Calu3 (cell line): Measurements from ENCODE around the gene SIX4. TPM values are rescaled to one million over a fixed set of nuclear protein-coding genes. Genes with fewer than 3 reads are reported as not detected.

Experiments
- BruUV-seq: library from RNA; stranded (reverse); fragments of 400-500 nt; replicated peaks from 2 replicates; lab custom pipeline; 2021; lab: Mats Ljungman, UMichigan
- CTCF ChIA-PET: fragments of 300-600 bp; sonication (Branson Sonifier 250); formaldehyde crosslinking; loops from one replicate; lab custom pipeline; 2022; ENCODE audit warnings: antibody characterized with exemption; lab: Charles Lee
- DNase-seq: peaks from one replicate; pipeline ENCODE4 v3.0.0; 2022
- H3K27ac Mint-ChIP-seq: one replicate; pipeline ENCODE4 v1.8.0; 2022; ENCODE audit warnings: mixed read lengths; ENCODE audit not compliant: unreplicated experiment
- H3K27me3 Mint-ChIP-seq: one replicate; pipeline ENCODE4 v1.8.0; 2022; ENCODE audit warnings: mixed read lengths; ENCODE audit not compliant: unreplicated experiment
- H3K36me3 Mint-ChIP-seq: one replicate; pipeline ENCODE4 v1.8.0; 2022; ENCODE audit warnings: mild to moderate bottlenecking, moderate library complexity, mixed read lengths; ENCODE audit not compliant: insufficient read depth, unreplicated experiment
- H3K4me1 Mint-ChIP-seq: one replicate; pipeline ENCODE4 v1.8.0; 2022; ENCODE audit warnings: mild to moderate bottlenecking, low read depth, mixed read lengths; ENCODE audit not compliant: unreplicated experiment
- H3K4me3 Mint-ChIP-seq: one replicate; pipeline ENCODE4 v1.8.0; 2022; ENCODE audit warnings: mild to moderate bottlenecking, low read depth, moderate library complexity, mixed read lengths; ENCODE audit not compliant: unreplicated experiment
- H3K9me3 Mint-ChIP-seq: one replicate; pipeline ENCODE4 v1.8.0; 2022; ENCODE audit warnings: low read depth, mixed read lengths; ENCODE audit not compliant: unreplicated experiment
- CTCF ChIP-seq: fragments of 200-600 bp; IDR thresholded peaks from one replicate; pipeline ENCODE4 v1.8.0; 2022; ENCODE audit warnings: antibody characterized with exemption; ENCODE audit not compliant: unreplicated experiment
- intact Hi-C: fragments of 100-400 bp; cut with micrococcal nuclease; formaldehyde crosslinking; loops from one replicate; pipeline ENCODE4 v1.10.0; 2022; ENCODE audit not compliant: unreplicated experiment
- total RNA-seq: library from RNA; stranded (reverse); gene quantifications from 2 replicates; pipeline ENCODE4 v1.2.3, GENCODE V29; 2022

Gene SIX4
- total RNA-seq, 1 experiment from 2014 or later, result 20.9 TPM

- H3K9me3 Mint-ChIP-seq, result no peaks in the 10 kb centered on the region
- no peak for DNase-seq
- no peaks in the 10 kb centered on the region for H3K27me3 Mint-ChIP-seq
- no peak for TF ChIP-seq CTCF
- BruUV-seq, result no TSS peak
- no peak overlapping the region for H3K4me3 Mint-ChIP-seq
- intact Hi-C loops, result no loop called here
- H3K36me3 Mint-ChIP-seq, result no peaks in the 10 kb centered on the region
- H3K27ac Mint-ChIP-seq, result no peak overlapping the region
- H3K4me1 Mint-ChIP-seq, result peaks cover 46% of the 10 kb centered on the region
- CTCF ChIA-PET, result no interaction called here
These were observed 32.7 kb upstream of the SIX4 start for GRCh38 chr14:60756847-60757246.

DNA sequence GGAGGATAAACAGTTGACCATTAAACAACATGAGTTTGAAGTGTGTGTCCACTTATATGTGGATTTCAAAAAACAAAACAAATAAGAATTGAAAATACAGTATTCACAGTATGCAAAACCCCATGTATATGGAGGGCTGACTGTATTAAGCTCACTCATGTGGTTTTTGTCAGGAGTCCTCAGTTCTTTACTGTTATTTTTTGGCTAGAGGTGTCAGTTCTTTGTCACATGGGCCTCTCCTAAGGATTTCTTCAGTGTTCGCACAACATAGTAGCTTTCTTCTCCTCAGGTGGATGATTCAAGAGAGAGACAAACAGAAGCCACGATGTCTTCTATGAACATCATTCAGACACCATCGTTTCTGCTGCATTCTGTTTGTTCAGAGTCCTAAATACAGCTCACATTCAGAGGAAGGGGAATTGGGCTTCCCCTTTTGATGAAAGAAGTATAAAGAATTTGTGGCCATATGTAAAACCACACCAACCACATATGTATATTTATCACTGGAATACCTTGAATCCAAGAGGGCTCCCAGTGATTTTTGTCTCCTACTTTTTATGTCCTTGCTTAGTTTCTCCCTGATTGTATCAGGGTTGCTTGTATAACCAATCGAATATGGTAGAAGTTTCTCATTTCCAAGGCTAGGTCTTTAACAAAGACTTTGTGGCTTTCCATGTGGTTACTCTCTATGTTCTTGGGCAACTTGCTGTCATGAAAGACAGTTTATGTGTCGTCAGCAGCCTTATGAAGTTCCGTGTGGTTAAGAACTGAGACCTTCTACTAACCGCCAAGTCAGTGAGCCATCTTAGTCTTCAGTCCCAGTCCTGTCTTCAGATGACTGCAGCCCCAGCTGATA lies 29.3 kb upstream of the SIX4 start:
- Mint-ChIP-seq H3K27me3 (no peaks in the 10 kb centered on the region), H3K9me3 (no peaks in the 10 kb centered on the region), H3K4me3 (no peak overlapping the region), H3K27ac (no peak overlapping the region), H3K36me3 (no peaks in the 10 kb centered on the region), H3K4me1 (peaks cover 18% of the 10 kb centered on the region)
- intact Hi-C loops, result no loop called here
- TF ChIP-seq CTCF, result no peak
- BruUV-seq, result no TSS peak
- no peak for DNase-seq
- CTCF ChIA-PET, result no interaction called here

DNA sequence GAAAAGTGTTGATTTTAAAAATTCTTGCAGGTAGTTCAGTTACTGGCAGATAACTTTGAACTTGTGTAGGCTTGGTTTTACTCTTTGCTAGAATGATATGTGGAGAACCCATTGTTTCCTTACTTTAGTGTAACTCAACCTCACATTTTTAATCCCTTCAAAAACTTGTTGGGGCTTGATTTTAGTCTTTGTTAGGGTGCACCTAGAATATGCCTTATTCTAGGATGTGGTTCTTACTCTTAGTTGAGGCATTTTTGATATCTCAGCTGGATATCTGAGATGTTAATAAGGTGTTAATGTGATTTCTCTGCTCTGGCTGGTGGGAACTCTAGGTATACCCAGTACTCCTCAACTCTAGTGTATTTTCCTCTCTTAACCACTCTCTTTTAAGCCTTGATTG lies 20.4 kb upstream of the SIX4 start:
- H3K4me1 Mint-ChIP-seq, result no peaks in the 10 kb centered on the region
- H3K27ac Mint-ChIP-seq, result no peak overlapping the region
- no peak for TF ChIP-seq CTCF
- H3K36me3 Mint-ChIP-seq, result no peaks in the 10 kb centered on the region
- intact Hi-C loops, result loop anchor here (5.0 kb wide), 1 partner anchor 53 kb away; no protein-coding TSS in a partner anchor
- BruUV-seq, result no TSS peak
- H3K9me3 Mint-ChIP-seq, result no peaks in the 10 kb centered on the region
- DNase-seq, result no peak
- H3K27me3 Mint-ChIP-seq, result no peaks in the 10 kb centered on the region
- CTCF ChIA-PET, result no interaction called here
- no peak overlapping the region for H3K4me3 Mint-ChIP-seq

- CTCF ChIA-PET, result no interaction called here
- Mint-ChIP-seq H3K27me3 (no peaks in the 10 kb centered on the region), H3K27ac (no peak overlapping the region), H3K36me3 (peaks cover 16% of the 10 kb centered on the region), H3K4me3 (no peak overlapping the region), H3K9me3 (no peaks in the 10 kb centered on the region), H3K4me1 (peaks cover 8% of the 10 kb centered on the region)
- no peak for DNase-seq
- TF ChIP-seq CTCF, result no peak
- intact Hi-C loops, result no loop called here
- BruUV-seq, result no TSS peak
These were observed 14.8 kb upstream of the SIX4 start for GRCh38 chr14:60738843-60739508.
